Anterior cingulate cortex (tissue), 58 donors: ENCODE data around the gene CDH13.

Experiments used
- DNase-seq, 58 donors: peaks; one replicate each; lab custom pipeline; 2025; lab: John Stamatoyannopoulos, UW

The CDH13 gene

DNA sequence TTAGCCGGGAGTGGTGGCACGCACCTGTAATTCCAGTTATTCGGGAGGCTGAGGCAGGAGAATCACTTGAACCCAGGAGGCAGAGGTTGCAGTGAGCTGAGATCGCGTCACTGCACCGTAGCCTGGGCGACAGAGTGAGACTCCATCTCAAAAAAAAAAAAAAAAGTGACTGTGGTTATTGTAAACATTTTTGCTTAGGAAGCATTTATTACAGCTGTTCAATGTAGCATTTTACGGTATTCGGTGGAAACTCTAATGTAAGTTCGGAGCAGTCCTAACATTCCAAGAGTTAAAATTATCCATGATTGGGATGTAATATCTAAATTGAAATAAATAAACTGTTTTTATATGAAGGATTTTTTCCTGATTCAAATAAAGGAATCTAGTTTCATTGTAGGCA, 926.2 kb downstream of the CDH13 start:
- no peak for DNase-seq

DNA sequence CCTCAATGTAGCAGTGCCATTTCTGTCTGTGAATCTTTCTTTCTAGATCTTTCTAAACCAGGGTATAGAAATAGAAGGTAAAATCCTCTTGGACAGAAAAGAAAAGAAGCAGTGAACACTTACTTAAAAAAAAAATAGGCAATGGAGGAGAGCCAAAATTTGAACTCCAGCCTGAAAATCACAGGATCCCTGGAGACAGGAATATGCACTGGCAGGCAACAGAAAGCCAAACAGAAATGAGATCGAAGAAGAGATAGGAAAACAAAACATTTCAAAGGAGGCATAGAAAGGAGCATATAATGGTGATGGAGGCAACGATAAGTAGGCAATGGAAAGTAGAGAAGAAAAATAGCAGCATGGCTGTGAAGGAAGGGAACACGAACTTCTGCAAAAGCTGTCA, 927.3 kb downstream of the CDH13 start:
- DNase-seq: no peak

DNA sequence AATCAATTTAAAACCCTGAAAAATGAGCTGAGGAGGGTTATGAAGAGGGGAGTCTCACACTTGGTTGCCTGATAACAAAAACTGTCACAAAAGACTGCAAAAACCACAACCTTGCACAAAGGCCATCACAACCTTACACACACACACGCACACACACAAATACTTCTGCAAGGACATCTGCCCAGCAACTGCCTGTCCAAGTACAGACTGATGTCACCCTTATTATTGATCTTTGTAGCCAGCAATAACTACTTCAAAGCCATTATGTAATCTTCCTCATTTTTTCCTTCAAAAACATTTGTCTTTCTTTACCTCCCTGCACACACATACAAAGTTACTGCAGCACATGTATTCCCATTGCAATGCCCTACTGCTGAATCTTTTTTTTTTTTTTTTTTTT, 927.8 kb downstream of the CDH13 start:
- DNase-seq: no peak

DNA sequence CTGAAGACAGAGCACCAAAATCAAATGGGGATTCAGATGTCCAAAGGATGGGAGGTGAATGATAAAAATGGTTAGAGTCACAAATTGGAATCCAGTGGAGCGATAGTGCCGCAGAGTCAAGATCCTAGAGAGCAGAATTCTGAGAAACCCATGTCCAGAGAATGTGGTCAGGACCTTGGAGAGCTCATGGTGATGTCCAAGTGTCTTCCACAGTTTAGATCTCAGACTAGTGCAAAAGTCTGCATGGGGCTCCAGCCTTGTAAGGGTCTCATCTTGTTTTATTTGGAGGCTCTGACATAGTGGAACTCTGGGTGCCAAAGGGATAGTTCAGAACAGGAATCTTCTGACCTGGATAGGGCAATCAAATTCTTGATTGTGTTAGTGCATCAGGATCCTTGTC, 935.1 kb downstream of the CDH13 start:
- no peak for DNase-seq

DNA sequence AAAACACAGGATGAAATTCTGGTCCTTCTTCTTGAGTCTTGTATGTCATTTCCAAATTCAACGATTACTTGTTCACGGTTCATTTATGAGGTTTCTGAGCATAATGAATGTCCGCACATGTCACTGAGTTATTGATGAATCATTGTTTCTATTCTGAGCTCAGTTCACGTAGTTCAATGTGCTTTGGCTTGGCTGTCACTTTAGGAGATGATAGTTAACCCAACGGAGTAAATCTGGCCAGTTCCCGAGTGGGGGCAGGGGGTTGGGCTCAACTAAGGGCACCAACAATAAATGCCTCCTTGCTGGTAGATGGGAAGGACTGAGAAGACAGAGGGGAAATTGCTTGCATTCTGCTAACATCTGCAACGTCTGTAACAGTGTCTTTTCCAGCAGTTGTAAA, 941.6 kb downstream of the CDH13 start:
- DNase-seq: no peak

DNA sequence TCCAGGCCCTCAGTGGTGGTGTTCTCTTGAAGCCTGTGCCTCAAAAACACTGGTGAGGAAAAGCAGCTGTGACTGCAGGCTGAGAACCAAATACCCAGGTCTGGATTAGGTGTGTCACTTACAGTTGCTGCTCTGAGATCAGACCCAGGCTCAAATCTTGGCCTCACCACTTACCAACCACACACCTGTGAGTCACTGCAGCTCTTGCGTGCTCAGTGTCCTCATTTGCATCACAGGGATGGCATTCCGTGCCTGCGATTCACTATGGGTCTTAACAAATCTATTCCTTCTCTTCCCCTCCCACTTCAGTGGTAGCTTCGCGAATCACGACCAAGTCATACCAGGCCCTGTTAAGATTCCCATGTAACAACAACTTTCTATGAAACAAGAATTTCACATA, 947.6 kb downstream of the CDH13 start:
- DNase-seq: no peak

DNA sequence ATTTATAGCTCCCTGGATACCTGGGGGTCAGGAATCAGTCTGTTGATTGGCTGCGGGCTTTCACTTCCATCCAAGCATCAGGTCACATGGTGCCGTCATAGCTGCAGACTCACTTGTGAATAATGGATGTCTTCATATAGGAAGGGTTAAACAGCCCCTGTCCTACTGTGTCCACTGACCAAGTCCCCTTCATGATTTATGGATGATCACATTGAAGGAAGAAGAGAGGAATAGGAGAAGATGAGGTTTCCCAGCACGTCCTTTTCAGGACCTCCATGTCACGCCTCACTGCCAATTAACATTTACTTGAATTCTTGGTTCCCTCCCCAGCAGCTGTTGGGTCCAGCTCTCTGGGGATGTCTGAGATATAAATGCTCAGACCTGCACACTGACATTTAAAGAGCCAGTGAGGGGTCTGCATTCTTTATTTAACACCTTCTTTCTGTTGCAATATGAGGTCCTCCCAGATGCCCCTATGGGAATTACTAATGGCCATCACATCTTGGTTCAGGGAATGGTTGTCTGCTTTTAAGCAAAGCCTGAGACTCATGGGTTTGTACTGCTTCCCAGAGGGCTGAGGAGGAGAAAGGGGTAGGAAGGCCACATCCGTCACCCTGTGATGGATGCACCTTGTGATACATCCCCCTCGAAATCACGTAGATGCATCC, 950.4 kb downstream of the CDH13 start:
- no peak for DNase-seq

DNA sequence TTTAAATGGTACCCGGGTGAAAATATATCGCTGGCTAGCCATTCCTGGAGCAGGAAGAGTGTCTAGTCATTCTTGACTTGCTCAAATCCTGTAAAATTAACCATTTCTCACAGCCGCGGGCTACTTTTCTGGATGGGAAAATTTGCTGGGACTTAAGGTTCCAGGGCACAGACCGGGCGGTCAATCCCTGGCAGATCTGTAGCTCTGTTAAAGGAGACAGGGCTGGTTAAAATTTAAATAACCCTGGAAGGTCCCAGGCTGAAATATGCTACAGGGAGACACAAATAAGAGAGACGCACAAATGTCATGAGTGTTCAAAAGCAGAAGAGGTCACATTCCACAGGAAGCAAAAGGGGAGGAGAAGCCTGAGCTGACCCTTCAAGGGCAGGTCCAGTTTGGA, 951.4 kb downstream of the CDH13 start:
- no peak for DNase-seq

DNA sequence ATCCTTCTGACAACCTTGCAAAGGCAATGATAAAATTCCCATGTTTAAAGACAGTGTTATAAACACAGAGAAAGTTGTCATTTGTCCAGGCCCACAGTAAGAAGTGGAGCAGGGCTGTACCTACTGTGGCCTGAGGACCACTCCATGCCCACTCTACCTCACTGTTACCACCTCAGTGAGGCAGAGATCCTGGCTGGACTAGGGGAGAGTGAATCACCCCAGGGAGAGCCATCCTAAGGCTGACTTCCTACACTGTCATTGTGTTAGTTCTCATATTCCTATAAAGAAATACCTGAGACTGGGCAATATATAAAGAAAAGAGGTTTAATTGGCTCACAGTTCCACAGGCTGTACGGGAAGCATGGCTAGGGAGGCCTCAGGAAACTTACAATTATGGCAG, 952.3 kb downstream of the CDH13 start:
- no peak for DNase-seq

DNA sequence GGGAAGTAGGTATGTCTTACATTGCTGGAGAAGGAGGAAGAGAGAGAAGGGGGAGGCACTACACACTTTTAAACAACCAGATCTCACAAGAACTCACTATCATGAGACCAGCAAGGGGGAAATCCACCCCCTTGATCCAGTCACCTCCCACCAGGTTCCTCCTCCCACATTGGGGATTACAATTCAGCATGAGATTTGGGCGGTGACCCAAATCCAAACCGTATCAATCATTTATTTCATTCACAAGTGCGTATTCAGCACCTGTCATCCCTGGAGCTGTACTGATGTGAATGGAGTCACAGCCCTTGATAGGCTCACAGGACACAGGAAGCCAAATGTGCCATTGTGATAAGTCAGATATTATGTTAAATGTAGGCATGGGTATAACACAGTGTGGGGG, 952.7 kb downstream of the CDH13 start:
- no peak for DNase-seq

DNA sequence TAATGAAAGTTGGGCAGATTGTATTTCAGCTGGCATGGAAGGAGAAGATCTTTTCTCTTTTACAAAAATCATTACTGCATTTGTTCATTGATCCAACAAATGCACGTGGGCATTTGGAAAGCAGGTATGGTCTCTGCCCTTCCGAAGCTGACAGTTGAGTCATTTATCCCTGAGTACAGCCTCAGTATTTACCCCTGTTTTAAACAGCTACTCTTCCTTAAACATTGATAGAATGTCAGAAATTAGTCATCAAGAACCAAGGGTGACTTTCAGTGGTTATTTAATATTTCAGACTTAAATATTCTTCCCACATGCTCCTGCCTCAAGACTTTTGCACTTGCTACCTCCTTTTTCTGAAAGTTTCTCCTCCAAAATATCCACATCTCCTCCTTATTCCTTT, 954.3 kb downstream of the CDH13 start:
- no peak for DNase-seq

DNA sequence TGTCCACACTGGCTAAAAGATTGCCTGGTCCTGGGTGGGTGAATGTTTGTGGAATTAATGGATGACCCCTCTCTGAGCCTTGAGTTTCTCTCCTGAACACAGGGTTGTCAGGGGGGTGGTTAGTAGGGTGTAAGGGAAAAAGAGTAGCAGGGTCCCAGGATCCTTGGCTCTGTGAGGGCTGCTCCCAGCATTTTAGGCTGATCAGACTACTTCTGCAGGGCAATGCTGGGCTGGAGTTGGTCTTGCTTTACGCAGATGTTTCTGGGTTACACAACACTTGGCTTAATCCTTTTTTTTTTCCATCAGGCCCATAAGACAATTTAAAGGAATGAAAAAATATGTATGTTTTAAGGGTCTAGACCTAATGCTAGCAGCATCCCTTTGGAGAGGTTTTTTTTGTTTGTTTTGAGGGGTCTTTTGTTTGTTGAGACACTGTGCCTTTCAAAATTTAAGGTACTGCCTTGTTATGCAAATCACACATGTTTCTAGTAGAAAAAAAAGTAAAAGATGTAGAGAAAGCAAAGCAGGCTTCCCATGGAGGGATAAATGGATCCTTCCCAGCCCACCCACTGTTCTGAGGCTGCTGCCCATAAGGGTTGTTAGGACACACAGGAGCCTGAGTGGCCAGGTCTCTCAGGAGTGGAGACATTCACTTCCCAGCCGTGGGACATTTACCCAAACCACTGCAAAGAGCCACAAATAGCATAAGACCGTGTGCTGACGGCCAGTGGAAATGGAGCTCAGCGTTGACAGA, 955.4 kb downstream of the CDH13 start:
- DNase-seq: no peak

DNA sequence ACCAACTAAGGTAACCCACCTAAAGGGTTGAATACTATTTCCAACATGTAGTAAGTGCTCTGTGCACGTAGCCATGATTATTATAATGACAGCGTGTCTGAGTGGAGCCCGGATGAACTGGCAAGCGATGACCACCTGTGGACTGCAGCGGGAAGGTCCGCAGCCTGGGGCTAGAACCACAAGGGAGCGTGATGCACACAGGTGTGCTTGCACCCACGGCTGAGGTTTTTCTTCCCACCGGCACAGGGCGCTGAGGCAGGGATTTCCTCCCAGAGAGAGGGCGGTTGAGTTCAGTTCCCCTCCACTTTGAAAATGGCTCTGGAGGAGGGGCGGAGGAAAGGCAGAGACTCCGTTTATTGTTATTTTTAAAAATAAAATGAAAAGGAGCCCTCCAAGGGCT, 959.3 kb downstream of the CDH13 start:
- no peak for DNase-seq

DNA sequence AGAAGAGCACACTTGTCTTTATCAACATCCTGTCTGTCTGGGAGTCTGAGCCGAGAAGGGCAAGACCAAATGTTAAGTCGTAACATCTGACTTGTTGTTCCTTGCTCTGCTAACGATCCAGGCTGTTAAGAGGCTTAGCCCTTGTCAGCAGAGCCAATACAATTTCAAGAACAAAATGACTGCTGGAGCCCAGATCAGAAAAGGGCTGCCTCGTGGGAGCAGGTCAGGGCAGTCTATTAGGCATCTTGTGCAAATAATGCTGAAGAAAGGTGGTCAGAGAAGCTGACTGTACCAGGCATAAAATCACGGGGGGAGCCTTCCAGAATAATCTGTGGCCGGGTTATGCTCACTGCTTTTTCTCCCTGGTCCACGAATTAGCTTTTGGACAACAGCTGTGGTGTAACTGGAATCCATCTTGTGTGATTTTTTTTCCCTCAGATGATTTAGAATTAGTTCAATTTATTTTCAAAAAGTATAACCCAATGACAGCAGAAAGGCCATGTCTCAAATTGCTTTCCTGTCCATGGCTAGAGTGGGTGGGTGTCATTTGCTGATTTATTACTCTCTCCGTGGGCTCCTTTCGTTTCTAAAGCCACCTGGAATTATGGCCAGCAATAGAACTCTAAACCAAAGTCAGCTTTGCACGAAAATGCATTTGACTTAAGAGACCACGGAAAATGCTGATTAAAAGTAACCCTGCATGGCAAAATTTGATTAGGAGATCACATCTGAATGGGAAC, 959.9 kb downstream of the CDH13 start:
- DNase-seq: no peak

DNA sequence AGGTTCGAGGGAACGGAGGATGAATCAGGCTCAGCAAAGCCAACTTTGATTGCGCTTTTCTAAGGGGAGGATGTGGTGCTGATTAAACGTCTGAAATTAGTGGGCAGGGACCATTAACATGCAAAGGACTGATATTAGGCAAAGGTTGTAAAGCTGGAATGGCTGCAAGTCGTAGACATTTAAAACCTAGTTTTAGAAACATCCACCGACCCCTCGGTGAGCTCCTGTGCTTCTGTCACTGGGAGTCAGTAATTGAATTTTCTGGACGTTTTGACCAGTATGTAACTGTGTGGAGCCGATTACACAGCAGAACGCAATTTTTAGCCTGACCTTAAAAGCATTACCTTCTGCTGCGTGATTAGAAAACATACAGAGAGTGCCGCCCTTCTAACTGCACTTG, 960.4 kb downstream of the CDH13 start:
- no peak for DNase-seq

DNA sequence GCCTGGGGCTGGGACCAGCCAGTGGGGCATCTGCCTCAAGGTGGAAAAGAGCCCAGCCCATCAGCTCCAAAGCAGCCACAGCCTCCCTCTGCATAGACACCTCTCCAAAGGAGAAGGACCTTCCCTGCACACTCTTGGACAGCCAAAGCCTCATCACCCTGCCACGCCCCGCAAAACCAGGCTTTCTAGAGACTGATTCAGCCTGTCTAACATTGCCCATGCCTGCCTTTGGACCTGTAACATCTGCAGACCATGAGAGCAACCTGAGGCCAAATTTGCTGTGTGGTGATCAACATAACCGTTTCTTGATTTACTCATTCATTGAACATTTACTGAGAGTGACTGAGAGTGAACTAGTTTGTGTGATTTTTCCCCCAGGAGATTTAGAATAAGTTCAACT, 961.3 kb downstream of the CDH13 start:
- DNase-seq: no peak

DNA sequence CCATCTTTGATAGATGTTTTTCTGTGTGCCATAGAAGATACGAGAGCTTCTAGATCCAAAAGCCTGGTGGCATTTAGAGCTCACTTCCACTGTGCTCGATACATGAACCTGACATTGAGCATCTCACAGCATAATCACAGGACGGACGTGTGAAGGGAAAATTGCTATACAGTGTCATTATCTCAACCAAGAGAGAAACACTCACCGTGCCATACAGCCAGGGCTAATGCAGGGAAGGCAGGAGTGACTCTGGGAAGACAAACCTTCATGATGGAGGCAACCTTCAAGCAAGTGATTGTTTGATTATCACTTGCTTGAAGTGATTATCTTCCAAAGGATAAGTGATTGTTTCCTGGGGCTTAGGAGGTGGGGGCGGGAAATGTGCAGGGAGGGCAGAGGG, 962.8 kb downstream of the CDH13 start:
- no peak for DNase-seq

DNA sequence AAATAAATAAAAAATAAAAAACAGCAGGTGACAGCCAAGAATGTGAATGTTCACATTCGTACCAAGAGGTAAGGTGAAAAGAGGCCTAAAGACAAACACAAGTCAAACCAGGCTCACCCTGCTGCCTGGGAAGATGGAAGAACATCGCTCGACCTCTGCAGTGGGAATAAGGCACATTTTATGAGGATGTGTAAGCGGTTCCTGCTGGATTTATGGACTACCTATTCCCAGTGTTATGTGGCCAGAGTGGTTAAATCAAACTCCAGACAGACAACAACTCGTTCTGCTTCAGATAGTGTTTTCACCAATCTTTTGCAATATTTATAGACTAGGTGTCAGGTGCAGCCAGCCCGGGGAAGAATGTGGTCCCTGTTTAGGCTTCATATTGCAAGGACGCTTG, 966.0 kb downstream of the CDH13 start:
- DNase-seq: no peak

DNA sequence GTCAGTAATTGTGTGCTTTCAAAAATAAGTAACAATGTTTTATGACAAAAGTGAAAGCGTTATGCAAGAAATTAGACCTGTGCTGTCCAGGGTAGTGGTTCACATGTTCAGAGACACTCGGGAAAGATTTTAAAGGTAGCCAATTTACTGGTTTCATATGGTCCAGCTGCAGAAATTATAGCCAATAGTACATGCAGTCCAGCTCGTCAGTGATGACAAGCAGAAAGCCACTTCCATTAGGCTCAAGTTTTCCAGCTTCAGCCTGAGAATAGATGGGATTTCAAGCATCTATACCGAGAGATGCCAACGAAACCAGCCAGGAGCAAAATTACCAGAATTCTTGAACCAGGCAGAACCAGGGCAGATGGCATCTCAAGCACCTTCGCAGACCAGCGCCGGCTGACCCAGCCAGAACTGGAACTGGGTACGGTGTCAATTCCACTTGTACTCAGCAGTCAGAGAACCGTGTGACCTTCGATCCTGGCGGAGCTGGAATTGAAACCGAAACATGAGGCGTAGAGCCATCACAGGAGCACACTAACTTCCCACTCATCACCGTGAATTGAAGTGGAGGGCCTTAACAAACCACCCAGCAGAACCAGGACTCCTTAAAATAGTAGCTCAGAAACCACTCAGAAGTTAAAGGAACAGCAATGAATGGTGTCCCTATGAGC, 973.2 kb downstream of the CDH13 start:
- DNase-seq: no peak

DNA sequence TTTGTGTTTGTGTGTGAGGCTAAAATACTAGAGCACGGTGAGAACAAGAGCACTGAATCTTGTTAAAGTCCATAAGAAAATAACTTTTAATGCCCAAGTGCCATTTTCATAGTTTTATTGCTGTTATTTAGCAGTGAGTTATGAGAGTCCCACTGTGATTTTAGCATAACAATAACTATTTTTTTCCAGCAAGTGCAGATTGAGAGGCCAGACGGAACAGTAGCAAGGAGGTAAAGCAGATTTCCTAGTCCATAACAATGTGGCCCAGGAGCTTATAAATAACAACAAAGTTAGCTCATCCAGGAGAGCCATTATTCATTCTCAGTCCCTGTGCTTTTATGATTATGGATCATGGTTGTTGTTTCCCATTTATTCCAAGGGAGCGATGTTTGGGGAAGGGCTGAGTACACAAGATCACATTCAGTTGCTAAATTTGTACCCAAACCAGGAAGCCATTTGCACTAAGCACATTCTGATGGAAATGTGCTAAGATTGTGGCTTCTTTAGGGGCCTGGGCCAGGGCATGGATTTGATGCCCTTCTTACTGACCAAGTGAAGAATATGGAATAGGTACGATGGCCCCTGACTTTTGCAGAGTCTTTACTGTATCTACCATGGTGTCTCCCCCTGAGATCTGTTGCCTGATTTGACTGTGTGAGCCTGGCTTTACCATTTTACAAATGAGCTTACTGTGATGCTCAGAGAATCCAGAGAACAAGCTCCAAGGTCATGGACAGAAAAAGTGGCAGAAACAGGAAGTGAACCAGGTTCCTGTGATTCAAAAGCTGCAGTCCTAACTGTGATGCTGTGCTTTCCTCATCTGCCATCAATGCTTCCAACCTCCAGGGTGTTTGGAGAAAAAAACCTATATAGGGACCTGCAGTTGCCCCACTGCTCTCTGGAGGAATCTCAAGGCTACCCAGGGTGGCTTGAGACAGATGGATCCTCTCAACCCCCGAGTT, 976.3 kb downstream of the CDH13 start:
- no peak for DNase-seq
